GM23338 (cell line): Measurements from ENCODE around the gene CARMIL1. TPM values are rescaled to one million over a fixed set of nuclear protein-coding genes. Genes with fewer than 3 reads are reported as not detected.

Experiments used
- ATAC-seq: fragments of 200-7000 bp; cut with Tn5 transposase; 3 replicates; pipeline ENCODE4 v1.9.1; 2020
- DNase-seq: peaks from one replicate; pipeline ENCODE4 v3.0.0-alpha.2; 2015; ENCODE audit warnings: low spot score
- H2AFZ ChIP-seq: fragments of 200-600 bp; sonication (generic); 2 replicates; pipeline ENCODE4 v1.8.0; 2016; ENCODE audit warnings: antibody characterized with exemption, mild to moderate bottlenecking, moderate library complexity
- H3F3A ChIP-seq: fragments of 200-600 bp; sonication (generic); replicated peaks from 2 replicates; pipeline ENCODE4 v1.8.0; 2017; ENCODE audit warnings: antibody characterized with exemption, mixed run types, low read depth
- H3K27ac ChIP-seq: fragments of 200-600 bp; sonication (generic); 2 replicates; pipeline ENCODE4 v1.6.1; 2016; ENCODE audit warnings: low read depth
- H3K27me3 ChIP-seq: fragments of 200-600 bp; sonication (generic); 2 replicates; pipeline ENCODE4 v1.8.0; 2016; ENCODE audit warnings: mild to moderate bottlenecking, mixed run types, moderate library complexity; ENCODE audit not compliant: insufficient read depth
- H3K36me3 ChIP-seq: fragments of 200-600 bp; sonication (generic); 2 replicates; pipeline ENCODE4 v1.8.0; 2016; ENCODE audit warnings: mild to moderate bottlenecking; ENCODE audit not compliant: insufficient read depth
- H3K4me1 ChIP-seq: fragments of 200-600 bp; sonication (generic); 2 replicates; pipeline ENCODE4 v1.8.0; 2016; ENCODE audit warnings: mild to moderate bottlenecking, moderate library complexity; ENCODE audit not compliant: insufficient read depth
- H3K4me2 ChIP-seq: fragments of 200-600 bp; sonication (generic); 2 replicates; pipeline ENCODE4 v1.7.1; 2017; ENCODE audit warnings: mixed run types
- H3K4me3 ChIP-seq: fragments of 200-600 bp; sonication (generic); 2 replicates; pipeline ENCODE4 v1.6.1; 2016; ENCODE audit warnings: mixed run types
- H3K79me2 ChIP-seq: fragments of 200-600 bp; sonication (generic); replicated peaks from 2 replicates; pipeline ENCODE4 v1.8.0; 2017; ENCODE audit warnings: mild to moderate bottlenecking; ENCODE audit not compliant: insufficient read depth
- H3K9me2 ChIP-seq: fragments of 200-600 bp; sonication (generic); 2 replicates; pipeline ENCODE4 v1.8.0; 2017; ENCODE audit not compliant: insufficient read depth
- H4K20me1 ChIP-seq: fragments of 200-600 bp; sonication (generic); replicated peaks from 2 replicates; pipeline ENCODE4 v1.8.0; 2017; ENCODE audit warnings: mild to moderate bottlenecking; ENCODE audit not compliant: insufficient read depth
- H3K27ac Mint-ChIP-seq: 2 replicates; pipeline ENCODE4 v1.8.0; 2020; ENCODE audit warnings: inconsistent platforms, mild to moderate bottlenecking, moderate library complexity, mixed read lengths
- H3K27me3 Mint-ChIP-seq: 3 replicates; pipeline ENCODE4 v1.8.0; 2022; ENCODE audit warnings: low read depth, mild to moderate bottlenecking, moderate library complexity, mixed read lengths, inconsistent platforms; ENCODE audit not compliant: insufficient read depth, poor library complexity
- H3K36me3 Mint-ChIP-seq: 3 replicates; pipeline ENCODE4 v1.8.0; 2021; ENCODE audit warnings: low read depth, mild to moderate bottlenecking, inconsistent platforms, moderate library complexity, mixed read lengths
- H3K4me1 Mint-ChIP-seq: 3 replicates; pipeline ENCODE4 v1.8.0; 2020; ENCODE audit warnings: mild to moderate bottlenecking, inconsistent platforms, mixed read lengths
- H3K4me3 Mint-ChIP-seq: 3 replicates; pipeline ENCODE4 v1.8.0; 2021; ENCODE audit warnings: moderate library complexity, mild to moderate bottlenecking, inconsistent platforms, mixed read lengths
- H3K9me3 Mint-ChIP-seq: 3 replicates; pipeline ENCODE4 v1.8.0; 2020; ENCODE audit warnings: moderate library complexity, mild to moderate bottlenecking, inconsistent platforms, mixed read lengths
- CREB1 ChIP-seq: fragments of 250-450 bp; sonication (Bioruptor Pico); IDR thresholded peaks from 2 replicates; pipeline ENCODE4 v1.5.0; 2020; ENCODE audit warnings: low read depth, mild to moderate bottlenecking, moderate library complexity
- EZH2 ChIP-seq: fragments of 200-600 bp; sonication (generic); IDR thresholded peaks from one replicate; pipeline ENCODE4 v1.8.0; 2017; ENCODE audit warnings: antibody characterized with exemption, mild to moderate bottlenecking, low read depth; ENCODE audit not compliant: unreplicated experiment
- JUNB ChIP-seq: IDR thresholded peaks from one replicate; pipeline ENCODE4 v1.6.1; 2016; ENCODE audit warnings: antibody characterized with exemption; ENCODE audit not compliant: unreplicated experiment
- NANOG ChIP-seq: IDR thresholded peaks from 2 replicates; pipeline ENCODE4 v1.6.1; 2016; ENCODE audit warnings: antibody characterized with exemption, borderline replicate concordance
- REST ChIP-seq: IDR thresholded peaks from one replicate; pipeline ENCODE4 v1.6.1; 2018; ENCODE audit warnings: antibody characterized with exemption; ENCODE audit not compliant: unreplicated experiment
- STAT1 ChIP-seq: IDR thresholded peaks from one replicate; pipeline ENCODE4 v1.6.1; 2016; ENCODE audit warnings: antibody characterized with exemption; ENCODE audit not compliant: unreplicated experiment
- ZNF114 ChIP-seq: fragments of 250-450 bp; sonication (Bioruptor Pico); IDR thresholded peaks from 2 replicates; pipeline ENCODE4 v1.5.0; 2020; ENCODE audit warnings: mild to moderate bottlenecking, moderate library complexity
- ZNF331 ChIP-seq: fragments of 250-450 bp; sonication (Bioruptor Pico); IDR thresholded peaks from 2 replicates; pipeline ENCODE4 v1.5.0; 2020; ENCODE audit warnings: low read depth, mild to moderate bottlenecking, moderate library complexity
- polyA plus RNA-seq: library from polyadenylated mRNA; unstranded; fragments of >200 nt; fragmentation: Nextera tagmentation; extraction: Ambion mirVana; gene quantifications from 2 replicates; pipeline ENCODE4 v1.2.1, GENCODE V29; 2016
- total RNA-seq: library from RNA; depleted of rRNA; stranded (reverse); fragments of >200 nt; shearing (Covaris generic); gene quantifications from 2 replicates; pipeline ENCODE4 v1.2.3, GENCODE V29; 2014
- TF ChIP-seq, protein P1 (sequence below): fragments of 250-450 bp; sonication (Bioruptor Pico); IDR thresholded peaks from 2 replicates; pipeline ENCODE4 v1.5.0; 2020; ENCODE audit warnings: mild to moderate bottlenecking, moderate library complexity

Gene CARMIL1
- total and polyA plus RNA-seq, 2 experiments from 2014 or later, result 43.2 to 66.9 TPM

DNA sequence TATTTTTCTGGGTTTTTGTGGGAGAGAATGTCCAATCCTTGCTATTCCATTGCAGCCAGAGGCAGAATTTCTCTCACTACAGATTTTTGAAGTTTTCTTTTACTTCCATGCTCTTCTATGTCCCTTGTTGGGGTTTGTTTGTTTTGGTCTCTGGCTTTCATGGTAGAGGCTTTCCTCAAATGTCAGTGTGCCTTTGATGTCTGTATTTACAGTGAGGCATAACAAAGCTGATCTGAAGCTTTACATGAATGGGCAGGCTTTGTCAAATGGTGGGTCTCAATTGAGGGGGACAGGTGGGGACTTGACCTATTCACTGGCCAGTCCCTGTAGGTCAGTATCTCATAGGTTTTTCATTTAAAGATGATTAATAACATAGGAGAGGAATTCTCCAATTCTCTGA is 8.6 kb upstream of the CARMIL1 start:
- no peaks in the 10 kb centered on the region for H3K79me2 ChIP-seq
- H3K27me3 ChIP-seq, result no peaks in the 10 kb centered on the region
- peaks cover 7% of the 10 kb centered on the region; the same call in 2 of the 3 replicates for H3K4me1 Mint-ChIP-seq
- H3K4me1 ChIP-seq, result no peaks in the 10 kb centered on the region
- H3K36me3 Mint-ChIP-seq, result no peaks in the 10 kb centered on the region
- no peaks in the 10 kb centered on the region for H3K9me3 Mint-ChIP-seq
- no peak overlapping the region for H3K4me3 ChIP-seq
- no peak for ATAC-seq
- DNase-seq, result no peak
- no peak overlapping the region for H3K4me3 Mint-ChIP-seq
- H3K27ac Mint-ChIP-seq, result no peak overlapping the region
- no peaks in the 10 kb centered on the region for H3K9me2 ChIP-seq
- H3K27ac ChIP-seq, result no peak overlapping the region
- H3K36me3 ChIP-seq, result no peaks in the 10 kb centered on the region
- TF ChIP-seq JUNB (no peak), STAT1 (no peak), CREB1 (no peak), NANOG (no peak), REST (no peak), ZNF331 (CRISPR knock-in tag) (no peak), EZH2 (no peak), ZNF114 (no peak)
- TF ChIP-seq, protein P1, sequence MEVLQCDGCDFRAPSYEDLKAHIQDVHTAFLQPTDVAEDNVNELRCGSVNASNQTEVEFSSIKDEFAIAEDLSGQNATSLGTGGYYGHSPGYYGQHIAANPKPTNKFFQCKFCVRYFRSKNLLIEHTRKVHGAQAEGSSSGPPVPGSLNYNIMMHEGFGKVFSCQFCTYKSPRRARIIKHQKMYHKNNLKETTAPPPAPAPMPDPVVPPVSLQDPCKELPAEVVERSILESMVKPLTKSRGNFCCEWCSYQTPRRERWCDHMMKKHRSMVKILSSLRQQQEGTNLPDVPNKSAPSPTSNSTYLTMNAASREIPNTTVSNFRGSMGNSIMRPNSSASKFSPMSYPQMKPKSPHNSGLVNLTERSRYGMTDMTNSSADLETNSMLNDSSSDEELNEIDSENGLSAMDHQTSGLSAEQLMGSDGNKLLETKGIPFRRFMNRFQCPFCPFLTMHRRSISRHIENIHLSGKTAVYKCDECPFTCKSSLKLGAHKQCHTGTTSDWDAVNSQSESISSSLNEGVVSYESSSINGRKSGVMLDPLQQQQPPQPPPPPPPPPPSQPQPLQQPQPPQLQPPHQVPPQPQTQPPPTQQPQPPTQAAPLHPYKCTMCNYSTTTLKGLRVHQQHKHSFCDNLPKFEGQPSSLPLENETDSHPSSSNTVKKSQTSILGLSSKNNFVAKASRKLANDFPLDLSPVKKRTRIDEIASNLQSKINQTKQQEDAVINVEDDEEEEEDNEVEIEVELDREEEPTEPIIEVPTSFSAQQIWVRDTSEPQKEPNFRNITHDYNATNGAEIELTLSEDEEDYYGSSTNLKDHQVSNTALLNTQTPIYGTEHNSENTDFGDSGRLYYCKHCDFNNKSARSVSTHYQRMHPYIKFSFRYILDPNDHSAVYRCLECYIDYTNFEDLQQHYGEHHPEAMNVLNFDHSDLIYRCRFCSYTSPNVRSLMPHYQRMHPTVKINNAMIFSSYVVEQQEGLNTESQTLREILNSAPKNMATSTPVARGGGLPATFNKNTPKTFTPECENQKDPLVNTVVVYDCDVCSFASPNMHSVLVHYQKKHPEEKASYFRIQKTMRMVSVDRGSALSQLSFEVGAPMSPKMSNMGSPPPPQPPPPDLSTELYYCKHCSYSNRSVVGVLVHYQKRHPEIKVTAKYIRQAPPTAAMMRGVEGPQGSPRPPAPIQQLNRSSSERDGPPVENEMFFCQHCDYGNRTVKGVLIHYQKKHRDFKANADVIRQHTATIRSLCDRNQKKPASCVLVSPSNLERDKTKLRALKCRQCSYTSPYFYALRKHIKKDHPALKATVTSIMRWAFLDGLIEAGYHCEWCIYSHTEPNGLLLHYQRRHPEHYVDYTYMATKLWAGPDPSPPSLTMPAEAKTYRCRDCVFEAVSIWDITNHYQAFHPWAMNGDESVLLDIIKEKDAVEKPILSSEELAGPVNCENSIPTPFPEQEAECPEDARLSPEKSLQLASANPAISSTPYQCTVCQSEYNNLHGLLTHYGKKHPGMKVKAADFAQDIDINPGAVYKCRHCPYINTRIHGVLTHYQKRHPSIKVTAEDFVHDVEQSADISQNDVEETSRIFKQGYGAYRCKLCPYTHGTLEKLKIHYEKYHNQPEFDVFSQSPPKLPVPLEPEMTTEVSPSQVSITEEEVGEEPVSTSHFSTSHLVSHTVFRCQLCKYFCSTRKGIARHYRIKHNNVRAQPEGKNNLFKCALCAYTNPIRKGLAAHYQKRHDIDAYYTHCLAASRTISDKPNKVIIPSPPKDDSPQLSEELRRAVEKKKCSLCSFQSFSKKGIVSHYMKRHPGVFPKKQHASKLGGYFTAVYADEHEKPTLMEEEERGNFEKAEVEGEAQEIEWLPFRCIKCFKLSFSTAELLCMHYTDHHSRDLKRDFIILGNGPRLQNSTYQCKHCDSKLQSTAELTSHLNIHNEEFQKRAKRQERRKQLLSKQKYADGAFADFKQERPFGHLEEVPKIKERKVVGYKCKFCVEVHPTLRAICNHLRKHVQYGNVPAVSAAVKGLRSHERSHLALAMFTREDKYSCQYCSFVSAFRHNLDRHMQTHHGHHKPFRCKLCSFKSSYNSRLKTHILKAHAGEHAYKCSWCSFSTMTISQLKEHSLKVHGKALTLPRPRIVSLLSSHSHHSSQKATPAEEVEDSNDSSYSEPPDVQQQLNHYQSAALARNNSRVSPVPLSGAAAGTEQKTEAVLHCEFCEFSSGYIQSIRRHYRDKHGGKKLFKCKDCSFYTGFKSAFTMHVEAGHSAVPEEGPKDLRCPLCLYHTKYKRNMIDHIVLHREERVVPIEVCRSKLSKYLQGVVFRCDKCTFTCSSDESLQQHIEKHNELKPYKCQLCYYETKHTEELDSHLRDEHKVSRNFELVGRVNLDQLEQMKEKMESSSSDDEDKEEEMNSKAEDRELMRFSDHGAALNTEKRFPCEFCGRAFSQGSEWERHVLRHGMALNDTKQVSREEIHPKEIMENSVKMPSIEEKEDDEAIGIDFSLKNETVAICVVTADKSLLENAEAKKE (CRISPR knock-in tag), result no peak
- no peak overlapping the region for H2AFZ ChIP-seq
- H3F3A ChIP-seq, result no peaks in the 10 kb centered on the region
- no peaks in the 10 kb centered on the region for H4K20me1 ChIP-seq
- H3K4me2 ChIP-seq, result no peak overlapping the region
- H3K27me3 Mint-ChIP-seq, result peaks cover 2% of the 10 kb centered on the region
